ENCODE data around the gene MMADHC.

The MMADHC gene

DNA sequence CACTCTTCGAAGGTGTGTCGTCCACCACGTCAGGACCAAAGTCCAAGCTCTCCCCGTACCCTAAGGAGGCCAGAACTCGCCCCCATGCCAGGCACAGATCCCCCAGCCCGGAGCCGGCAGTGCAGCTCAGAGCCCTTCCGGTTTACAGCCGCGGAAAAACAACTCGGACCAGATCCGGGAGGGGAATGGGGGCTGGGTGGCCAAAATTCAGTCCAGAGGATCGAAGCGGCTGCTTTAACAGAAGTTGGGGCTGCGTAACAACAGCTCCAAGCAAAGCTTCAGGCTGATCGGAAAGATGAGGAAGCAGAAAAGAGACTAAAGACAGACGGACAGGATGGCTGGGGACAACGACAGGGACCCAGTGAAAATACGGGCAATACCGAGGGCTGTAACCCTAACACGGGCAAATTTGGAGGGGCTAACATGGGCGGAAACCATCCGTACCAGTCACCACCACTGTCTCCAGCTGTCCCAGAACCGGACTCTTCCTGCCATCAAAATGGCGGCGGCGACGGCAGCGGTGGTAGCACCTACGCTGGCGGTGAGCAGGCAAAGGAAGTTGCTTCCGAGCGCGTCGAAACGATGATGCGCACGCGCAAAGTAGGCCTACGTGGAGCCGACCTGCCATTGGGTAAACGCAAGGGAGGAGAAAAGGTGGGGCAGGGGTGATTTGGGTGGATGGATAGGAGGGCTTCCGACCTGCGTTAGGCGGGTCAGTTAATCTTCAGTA is at the start of gene MMADHC:
TSS of gene MMADHC (minus strand) at position 556 of the 730 bp plus-strand sequence. CDS start 678 bp downstream, outside the sequence.
- DNase-seq (ENCODE audit: low spot score), result peak; percentile 91

DNA sequence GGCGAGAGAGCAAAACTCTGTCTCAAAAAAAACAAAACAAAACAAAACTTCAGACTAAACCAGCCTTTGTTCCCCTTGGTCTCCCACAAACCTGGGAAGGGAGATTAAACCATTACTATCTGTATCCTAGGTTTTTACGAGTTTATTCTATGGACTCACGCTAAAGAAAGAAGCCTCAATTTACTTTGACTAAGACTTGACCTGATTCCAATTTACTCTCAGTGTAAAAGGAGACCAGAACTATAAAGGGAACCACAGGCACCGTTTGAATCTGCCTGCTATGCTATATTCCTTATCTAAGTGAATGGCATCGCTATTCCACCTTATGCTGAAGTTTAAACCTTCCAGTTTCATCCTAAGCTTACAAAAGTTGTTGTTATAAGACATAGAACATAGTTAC is 46.5 kb upstream of the MMADHC start:
- no peak for DNase-seq (ENCODE audit: low spot score)

- no peak for DNase-seq (ENCODE audit: low spot score)
Observed at GRCh38 chr2:149630445-149630844, 42.9 kb upstream of the MMADHC start.

- no peak for DNase-seq (ENCODE audit: low spot score)
Observed at GRCh38 chr2:149629026-149629425, 41.5 kb upstream of the MMADHC start.

DNA sequence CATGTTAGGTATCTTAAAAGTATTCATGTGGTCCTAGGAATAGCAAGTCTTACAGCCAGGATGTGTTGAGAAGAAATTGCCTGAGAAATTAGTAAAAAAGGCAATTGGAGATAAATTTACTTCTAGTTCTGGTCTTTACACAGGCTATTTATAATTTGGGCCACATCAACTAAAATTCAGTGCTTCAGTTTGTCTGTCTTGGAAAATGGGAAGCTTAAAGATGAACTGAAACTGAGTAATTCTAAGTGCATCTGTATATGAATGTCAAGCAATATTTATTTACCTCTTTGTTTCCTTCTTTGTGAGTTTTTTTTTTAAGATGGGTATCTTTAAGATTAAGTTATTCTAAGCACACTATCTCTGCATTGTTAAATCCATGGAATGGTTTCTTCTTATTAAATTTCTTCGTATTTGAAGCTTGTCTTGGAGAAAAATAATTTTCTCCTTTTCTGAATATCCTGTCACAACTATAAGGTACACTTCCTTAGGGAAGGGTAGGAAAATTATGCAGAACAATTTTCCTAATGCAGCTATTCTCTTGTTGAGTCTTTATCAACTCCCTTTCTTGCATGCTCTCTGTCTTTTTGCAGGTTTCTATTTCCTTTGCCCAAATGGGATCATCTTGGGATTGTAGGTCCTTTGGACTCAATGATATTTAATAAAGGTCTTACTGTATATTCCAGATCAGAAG is 39.7 kb upstream of the MMADHC start:
- DNase-seq (ENCODE audit: low spot score), result no peak

GRCh38 chr2:149625671-149626070 is 38.1 kb upstream of the MMADHC start:
- DNase-seq (ENCODE audit: low spot score), result no peak

GRCh38 chr2:149625271-149625670 is 37.7 kb upstream of the MMADHC start:
- no peak for DNase-seq (ENCODE audit: low spot score)

DNA sequence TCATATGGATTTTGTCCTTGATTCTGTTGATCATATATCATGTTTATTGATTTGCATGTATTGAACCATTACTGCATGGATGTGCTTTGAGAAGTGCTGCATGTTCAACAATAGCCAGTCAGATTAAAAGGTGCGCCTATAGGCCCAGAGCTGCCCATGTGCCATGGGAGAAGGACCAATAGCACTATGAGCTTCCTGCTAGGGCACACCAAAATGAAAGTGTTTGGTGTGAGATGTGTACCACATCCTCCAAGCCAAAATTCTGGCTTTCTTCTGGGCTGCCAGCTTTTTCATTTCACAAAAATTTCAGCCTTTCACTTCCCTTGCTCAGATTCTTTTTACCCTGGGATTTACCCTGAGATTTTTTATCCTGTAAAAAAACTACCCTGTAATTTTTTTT is 34.8 kb upstream of the MMADHC start:
- no peak for DNase-seq (ENCODE audit: low spot score)

- no peak for DNase-seq (ENCODE audit: low spot score)
Observed at GRCh38 chr2:149617476-149617875, 29.9 kb upstream of the MMADHC start.

DNA sequence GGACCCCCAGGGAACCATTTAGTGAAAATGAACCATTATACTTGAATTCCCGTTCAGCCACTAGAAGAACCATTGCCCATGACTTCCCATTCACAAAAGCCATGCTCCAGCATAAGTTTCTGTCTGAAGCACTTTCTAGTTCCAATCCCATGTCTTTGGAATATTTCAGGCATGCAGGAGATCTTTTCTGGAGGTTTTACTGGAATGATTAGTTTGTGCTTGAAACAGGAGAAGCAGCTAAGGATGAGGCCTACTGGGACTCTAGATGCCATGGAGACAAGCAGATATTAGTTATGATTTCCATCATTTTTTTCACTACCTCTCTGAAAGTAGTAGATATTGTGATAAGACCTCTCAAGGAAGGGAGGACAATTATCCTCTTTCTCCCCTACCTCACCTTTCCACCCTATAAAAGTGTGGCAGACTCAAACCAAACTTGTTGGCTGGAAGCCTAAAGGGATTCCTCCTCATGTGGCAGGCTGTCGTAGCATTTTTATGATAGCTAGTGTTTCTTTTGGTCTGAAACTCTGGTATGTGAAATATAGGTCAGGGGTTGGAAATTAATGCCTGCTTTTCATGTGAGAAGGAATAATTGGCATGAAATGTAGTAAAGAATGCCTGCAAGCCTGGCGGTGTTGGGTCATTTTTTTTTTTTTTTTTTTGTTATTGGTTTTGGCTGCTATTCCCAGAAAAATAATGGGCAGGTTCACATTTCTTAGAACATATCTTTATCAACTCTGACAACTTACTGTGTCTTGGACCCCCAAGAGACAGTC is 29.3 kb upstream of the MMADHC start:
- DNase-seq (ENCODE audit: low spot score), result no peak

GRCh38 chr2:149613704-149614103 is 26.1 kb upstream of the MMADHC start:
- peak; percentile 23 for DNase-seq (ENCODE audit: low spot score)

DNA sequence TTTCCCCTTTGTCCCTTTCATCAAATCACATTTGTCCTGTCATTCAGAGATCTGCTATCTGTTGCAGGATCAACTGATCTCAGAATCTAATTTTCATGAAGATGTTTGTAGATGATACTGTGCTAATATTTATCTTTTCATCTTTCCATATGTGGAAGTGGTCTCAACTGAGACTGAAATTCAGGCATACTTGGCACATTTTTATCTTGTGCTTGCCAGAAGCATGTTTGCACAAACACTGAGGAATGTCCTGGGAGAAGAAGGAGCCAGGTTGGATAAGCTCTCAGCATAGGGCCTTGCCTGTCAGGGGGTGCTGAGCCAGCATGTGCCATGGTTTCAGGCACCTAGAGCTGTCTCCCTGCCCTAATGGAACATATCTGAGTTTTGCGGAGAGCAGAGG is 24.5 kb upstream of the MMADHC start:
- DNase-seq (ENCODE audit: low spot score), result no peak

DNA sequence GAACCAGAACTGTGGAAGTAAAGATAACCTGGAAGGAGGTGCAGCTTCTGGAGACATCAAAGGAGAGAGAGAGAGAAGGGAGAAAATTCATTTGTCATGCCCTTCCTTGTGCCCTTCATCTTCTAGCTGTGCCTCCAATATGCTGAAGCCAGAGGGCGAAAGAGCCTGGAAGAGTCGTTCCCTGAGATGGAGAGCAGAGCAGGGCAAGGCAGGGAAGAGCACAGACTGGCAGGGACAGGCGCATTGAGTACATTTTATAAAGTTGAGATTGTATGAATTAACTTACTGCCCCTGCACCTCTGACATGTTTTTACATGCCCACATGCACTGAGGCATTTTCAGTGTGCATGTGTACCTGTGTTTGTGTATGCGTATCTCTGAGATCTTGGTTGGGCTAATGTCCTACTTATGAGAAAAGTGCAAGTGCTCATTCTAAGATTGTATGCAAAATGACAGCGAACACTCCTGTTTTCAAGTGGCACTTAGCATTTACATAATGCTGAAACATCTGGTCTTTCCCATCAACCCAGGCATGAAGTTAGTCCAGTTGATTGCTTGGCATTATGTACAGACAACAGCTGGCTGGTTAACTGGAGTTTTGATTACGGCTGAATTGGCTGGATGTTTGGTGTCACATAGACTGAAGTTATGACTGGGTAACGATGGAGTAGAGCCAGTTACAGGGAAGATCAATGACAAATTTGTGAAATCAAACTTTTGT is 23.7 kb upstream of the MMADHC start:
- no peak for DNase-seq (ENCODE audit: low spot score)

DNA sequence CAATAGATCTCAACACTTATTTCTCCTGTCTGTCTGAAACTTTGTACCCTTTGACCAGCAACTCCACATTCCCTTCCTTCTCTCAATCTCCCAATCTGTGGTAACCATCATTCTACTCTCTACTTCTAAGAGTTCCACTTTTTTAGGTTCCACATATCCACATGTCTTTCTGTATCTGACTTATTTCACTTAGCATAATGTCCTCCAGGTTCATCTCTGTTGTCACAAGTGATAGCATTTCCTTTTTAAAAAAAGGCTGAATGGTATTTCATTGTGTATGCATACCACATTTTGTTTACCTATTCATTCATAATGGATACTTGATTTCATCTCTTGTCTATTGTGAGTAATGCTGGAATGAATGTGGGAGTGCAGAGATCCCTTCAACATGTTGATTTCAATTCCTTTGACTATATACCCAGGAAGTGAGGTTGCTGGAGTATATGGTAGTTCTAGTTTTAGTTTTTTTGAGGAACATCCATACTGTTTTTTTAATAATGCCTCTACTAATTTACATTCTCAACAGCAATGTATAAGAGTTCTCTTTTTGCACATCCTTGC is 18.8 kb upstream of the MMADHC start:
- DNase-seq (ENCODE audit: low spot score), result no peak

DNA sequence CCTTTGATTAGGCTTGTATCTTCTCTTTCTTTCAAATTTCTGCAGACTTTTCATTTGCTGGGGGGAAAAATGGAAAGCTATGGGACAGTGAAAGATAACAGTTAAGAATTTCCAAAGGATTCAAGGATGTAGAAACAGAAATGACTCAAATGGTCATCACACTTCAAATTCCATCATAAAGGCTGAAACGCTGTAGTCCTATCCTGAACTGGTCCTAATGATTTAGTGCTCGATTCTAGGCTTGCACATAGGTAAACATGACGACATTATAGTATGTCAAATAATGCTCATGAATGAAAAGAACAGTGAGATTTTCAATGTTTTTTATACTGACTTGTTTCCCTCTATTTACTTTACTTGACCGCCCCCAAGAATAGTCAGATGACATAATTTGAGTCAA is 15.7 kb upstream of the MMADHC start:
- DNase-seq (ENCODE audit: low spot score), result no peak

GRCh38 chr2:149601141-149601796 is 13.7 kb upstream of the MMADHC start:
- no peak for DNase-seq (ENCODE audit: low spot score)

DNA sequence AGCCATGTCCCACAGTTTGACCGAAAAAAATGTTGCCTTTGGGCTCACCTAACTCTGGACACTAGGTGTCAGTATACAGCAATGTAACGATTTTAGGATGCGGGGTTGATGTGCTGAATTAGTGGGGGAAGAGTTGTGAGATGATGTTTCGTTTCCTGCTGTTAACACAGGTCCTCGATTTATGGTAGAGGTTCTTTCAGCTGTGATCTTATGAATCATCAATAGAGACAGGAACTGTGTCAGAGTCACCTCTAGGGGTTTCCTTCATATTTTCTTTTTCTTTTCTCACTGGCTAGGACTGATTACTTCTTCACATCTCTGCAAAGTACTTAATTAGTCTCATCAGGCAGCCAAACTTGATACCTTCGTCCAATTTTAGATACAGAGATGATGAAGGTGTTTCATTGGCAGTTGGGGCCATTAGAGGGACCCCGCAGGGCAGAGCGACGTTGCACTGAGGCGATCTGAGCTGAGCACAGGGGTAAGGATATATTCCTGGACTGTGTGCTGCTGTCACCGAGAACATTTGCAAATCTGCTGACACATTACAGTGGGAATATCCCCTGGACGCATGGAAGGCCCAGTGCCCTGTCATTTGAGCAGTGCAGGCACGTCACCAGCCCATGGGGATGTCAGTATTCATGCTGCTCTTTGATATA is 10.2 kb upstream of the MMADHC start:
- DNase-seq (ENCODE audit: low spot score), result peak; percentile 60

GRCh38 chr2:149597050-149597667 is 9.6 kb upstream of the MMADHC start:
- no peak for DNase-seq (ENCODE audit: low spot score)

GRCh38 chr2:149596471-149596870 is 8.9 kb upstream of the MMADHC start:
- no peak for DNase-seq (ENCODE audit: low spot score)

All from AG08396 (cell line).